Panc1 (cell line): ENCODE measurements around the gene NPAS1. TPM values are rescaled to one million over a fixed set of nuclear protein-coding genes. Genes with fewer than 3 reads are reported as not detected.
A peak's percentile ranks its signal among the peaks of the same experiment; 100 is the strongest.

Source experiments
- ATAC-seq: fragments of 200-7000 bp; cut with Tn5 transposase; 2 replicates; pipeline ENCODE4 v1.9.1; 2020; ENCODE audit warnings: mild to moderate bottlenecking, moderate library complexity
- BruUV-seq: library from RNA; stranded (reverse); fragments of 400-500 nt; replicated peaks from 2 replicates; lab custom pipeline; 2021; lab: Mats Ljungman, UMichigan
- CTCF ChIA-PET: fragments of 300-600 bp; sonication (Branson Sonifier 250); formaldehyde crosslinking; loops from one replicate; lab custom pipeline; 2022; ENCODE audit warnings: antibody characterized with exemption; lab: Charles Lee
- POLR2A ChIA-PET: fragments of 300-600 bp; sonication (Branson Sonifier 250); formaldehyde crosslinking; loops from one replicate; lab custom pipeline; 2022; ENCODE audit warnings: antibody characterized with exemption; lab: Charles Lee
- DNase-seq: peaks from one replicate; pipeline ENCODE4 v3.0.0-alpha.2; 2010; ENCODE audit warnings: low read depth, low spot score
- H3K27ac ChIP-seq: 2 replicates; pipeline ENCODE4 v1.5.1; 2011; ENCODE audit warnings: mild to moderate bottlenecking, low read length, inconsistent platforms
- H3K27me3 ChIP-seq: fragments of 200-500 bp; sonication (Bioruptor generic); 2 replicates; pipeline ENCODE4 v1.6.0; 2014; ENCODE audit warnings: low read length, inconsistent platforms; ENCODE audit not compliant: control insufficient read depth, insufficient read depth
- H3K36me3 ChIP-seq: fragments of 200-500 bp; sonication (Bioruptor generic); 2 replicates; pipeline ENCODE4 v1.5.1; 2014; ENCODE audit warnings: inconsistent platforms, mild to moderate bottlenecking, low read length, moderate library complexity; ENCODE audit not compliant: control insufficient read depth, insufficient read depth
- H3K4me1 ChIP-seq: 2 replicates; pipeline ENCODE4 v1.5.1; 2011; ENCODE audit warnings: inconsistent platforms, mild to moderate bottlenecking, low read length, moderate library complexity; ENCODE audit not compliant: control insufficient read depth, insufficient read depth
- H3K4me3 ChIP-seq, 2 experiments: 2 replicates each; pipeline ENCODE4 v1.5.1; 2011 to 2012; ENCODE audit warnings: low read depth in 2 of 2, low read length in 2 of 2, mild to moderate bottlenecking in 2 of 2, inconsistent platforms in 1 of 2, moderate library complexity in 1 of 2
- H3K9me3 ChIP-seq: fragments of 200-500 bp; sonication (Bioruptor generic); 2 replicates; pipeline ENCODE4 v1.5.1; 2014; ENCODE audit warnings: low read depth, mild to moderate bottlenecking, inconsistent platforms, low read length, moderate library complexity; ENCODE audit not compliant: control insufficient read depth, insufficient read depth
- CTCF ChIP-seq: fragments of 450-650 bp; IDR thresholded peaks from 2 replicates; pipeline ENCODE4 v1.5.1; 2017; ENCODE audit warnings: mild to moderate bottlenecking
- POLR2AphosphoS5 ChIP-seq: IDR thresholded peaks from 2 replicates; pipeline ENCODE4 v1.6.1; 2012; ENCODE audit warnings: mild to moderate bottlenecking, low read depth, low read length, moderate library complexity
- REST ChIP-seq, 2 experiments: IDR thresholded peaks; 2 replicates each; pipeline ENCODE4 v1.6.1; 2011 to 2012; ENCODE audit warnings: low read depth in 2 of 2, control low read depth in 1 of 2, low read length in 1 of 2, mild to moderate bottlenecking in 1 of 2, moderate library complexity in 1 of 2; ENCODE audit not compliant: insufficient read depth in 1 of 2
- SIN3A ChIP-seq: IDR thresholded peaks from 2 replicates; pipeline ENCODE4 v1.6.1; 2012; ENCODE audit warnings: low read depth, mild to moderate bottlenecking, low read length, moderate library complexity, borderline replicate concordance; ENCODE audit not compliant: insufficient read depth
- TCF7L2 ChIP-seq: IDR thresholded peaks from 2 replicates; pipeline ENCODE4 v1.6.1; 2011; ENCODE audit warnings: mild to moderate bottlenecking, low read depth, low read length, inconsistent platforms
- in situ Hi-C: cut with HindIII; loops from 2 replicates; pipeline ENCODE4 v1.10.0; 2016; ENCODE audit warnings: low sequenced_read_pairs, low pct_unique_long_range_greater_than_20kb
- intact Hi-C: fragments of 100-400 bp; cut with micrococcal nuclease; formaldehyde crosslinking; loops from one replicate; pipeline ENCODE4 v1.10.0; 2022; ENCODE audit not compliant: unreplicated experiment
- total RNA-seq: library from RNA; stranded (reverse); gene quantifications from one replicate; pipeline ENCODE4 v1.2.1, GENCODE V29; 2021; ENCODE audit not compliant: unreplicated experiment

Gene NPAS1
- total RNA-seq, 1 experiment from 2014 or later, result 3.6 TPM

- Histone ChIP-seq H3K27ac (no peak overlapping the region), H3K27me3 (no peaks in the 10 kb centered on the region), H3K36me3 (no peaks in the 10 kb centered on the region; the same call in 1 of the 2 replicates), H3K4me3 (no peak overlapping the region), H3K9me3 (no peaks in the 10 kb centered on the region), H3K4me1 (no peaks in the 10 kb centered on the region)
- POLR2A ChIA-PET, result no interaction called here
- in situ Hi-C loops, result no loop called here
- BruUV-seq, result no TSS peak
- no peak for DNase-seq
- TF ChIP-seq SIN3A, result no peak
- TF ChIP-seq TCF7L2, result no peak
- TF ChIP-seq POLR2AphosphoS5, result no peak
- peak; percentile 29 to 74; a peak in 2 of 4 replicates for TF ChIP-seq REST (IDR thresholded peaks at IDR 0.05; ENCODE audit: insufficient read depth in 1 of 2, low read depth in 2 of 2, low read length in 1 of 2)
- TF ChIP-seq CTCF, result no peak
- intact Hi-C loops, result loop anchor here (10.0 kb wide), 1 partner anchor 179 kb away; no protein-coding TSS in a partner anchor
- CTCF ChIA-PET, result no interaction called here
- ATAC-seq, result no peak
Measured at GRCh38 chr19:47045867-47046470, 26.3 kb downstream of the NPAS1 start.

GRCh38 chr19:47047272-47047762, 27.7 kb downstream of the NPAS1 start:
- H3K4me3 ChIP-seq, result peak overlapping the region; percentile 68 to 74
- ChIA-PET POLR2A (interaction anchor here (0.5 to 0.7 kb wide), 2 partner anchors 105 to 304 kb away, joined by 3 to 4 read pairs; no protein-coding TSS in a partner anchor), CTCF (interaction anchor here (0.7 kb wide), 1 partner anchor 879 kb away, joined by 3 read pairs; no protein-coding TSS in a partner anchor)
- intact Hi-C loops, result loop anchor here (10.0 kb wide), 1 partner anchor 177 kb away; no protein-coding TSS in a partner anchor
- H3K9me3 ChIP-seq, result no peaks in the 10 kb centered on the region
- H3K36me3 ChIP-seq, result no peaks in the 10 kb centered on the region; the same call in 1 of the 2 replicates
- peak overlapping the region; percentile 72 for H3K27ac ChIP-seq
- no peak for ATAC-seq
- no peaks in the 10 kb centered on the region for H3K27me3 ChIP-seq
- no peak for TF ChIP-seq CTCF
- no TSS peak for BruUV-seq
- in situ Hi-C loops, result no loop called here
- no peaks in the 10 kb centered on the region for H3K4me1 ChIP-seq
- DNase-seq, result no peak
